Measurements from ENCODE around the gene FGFR3.

The FGFR3 gene

DNA sequence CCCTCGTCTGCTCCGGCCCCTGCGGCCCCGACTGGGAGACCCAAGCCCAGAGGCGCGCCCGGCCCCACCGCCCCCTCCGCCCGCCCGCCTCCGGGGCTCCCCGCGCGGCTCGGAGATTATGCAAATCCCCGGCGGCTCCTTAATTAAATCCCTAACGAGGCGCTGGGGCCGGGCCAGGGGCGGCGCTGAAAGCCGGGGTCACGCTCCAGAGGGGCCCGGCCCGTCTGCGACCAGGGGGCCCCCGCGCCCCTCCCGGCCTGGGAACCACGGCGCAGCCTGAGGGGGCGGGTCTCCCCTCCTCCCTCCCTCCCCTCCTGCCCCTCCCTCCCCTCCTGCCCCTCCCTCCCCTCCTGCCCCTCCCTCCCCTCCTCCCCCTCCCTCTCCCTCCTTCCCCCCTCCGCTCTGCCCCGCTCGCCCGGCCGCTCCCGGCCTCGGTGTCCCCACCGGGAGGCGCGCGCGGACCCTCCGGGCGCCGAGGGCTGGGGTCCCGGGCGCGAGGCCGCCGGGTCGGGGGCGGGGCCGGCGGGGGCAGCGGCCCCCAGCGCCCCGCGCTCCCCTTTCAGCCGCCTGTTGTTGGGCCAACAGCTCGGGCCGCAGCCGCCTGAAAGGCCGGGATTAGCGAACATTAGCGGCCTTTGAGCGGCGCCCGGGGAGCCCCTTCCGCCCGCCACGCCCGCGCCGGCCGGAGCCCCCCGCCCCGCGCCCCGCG is 25.9 kb upstream of the FGFR3 start:
- Histone ChIP-seq H3K4me3 (peak overlapping the region; percentile 14 to 47 (median 31)), H3K27ac (peak overlapping the region in 13 of 21 experiments; percentile 9 to 82 (median 50))

DNA sequence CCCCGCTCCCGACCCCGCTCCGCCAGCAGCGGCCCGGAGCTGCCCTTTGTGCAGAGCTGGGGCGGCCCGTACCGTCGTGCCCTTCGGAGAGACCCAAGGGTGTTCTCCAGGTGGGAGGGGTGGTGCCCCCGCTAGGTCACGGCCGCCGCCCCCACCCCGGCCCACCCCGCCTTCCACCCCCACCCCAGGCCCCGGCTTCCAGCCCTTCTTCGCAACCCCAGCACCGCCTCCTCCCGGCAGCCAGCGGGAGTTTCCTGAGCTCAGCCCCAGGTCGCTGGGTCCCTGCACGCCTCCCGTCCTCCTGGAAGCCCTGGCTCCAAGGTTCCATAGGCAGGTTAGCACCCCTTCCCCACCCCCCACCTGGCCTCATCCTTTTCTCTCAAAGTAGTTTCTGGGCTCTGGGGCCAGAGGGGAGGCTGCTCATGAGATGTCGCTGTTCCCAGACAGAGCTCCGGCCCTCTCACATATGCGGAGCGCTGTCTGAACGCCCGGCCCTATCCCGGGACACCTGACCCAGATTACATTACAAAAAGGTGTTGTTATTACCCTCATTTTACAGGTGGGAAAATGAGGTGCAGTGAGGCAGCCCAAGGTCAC is 25.2 kb upstream of the FGFR3 start:
- peak overlapping the region in 10 of 21 experiments; percentile 23 to 82 (median 60) for H3K27ac ChIP-seq
- peak overlapping the region; percentile 13 to 47 (median 31) for H3K4me3 ChIP-seq

DNA sequence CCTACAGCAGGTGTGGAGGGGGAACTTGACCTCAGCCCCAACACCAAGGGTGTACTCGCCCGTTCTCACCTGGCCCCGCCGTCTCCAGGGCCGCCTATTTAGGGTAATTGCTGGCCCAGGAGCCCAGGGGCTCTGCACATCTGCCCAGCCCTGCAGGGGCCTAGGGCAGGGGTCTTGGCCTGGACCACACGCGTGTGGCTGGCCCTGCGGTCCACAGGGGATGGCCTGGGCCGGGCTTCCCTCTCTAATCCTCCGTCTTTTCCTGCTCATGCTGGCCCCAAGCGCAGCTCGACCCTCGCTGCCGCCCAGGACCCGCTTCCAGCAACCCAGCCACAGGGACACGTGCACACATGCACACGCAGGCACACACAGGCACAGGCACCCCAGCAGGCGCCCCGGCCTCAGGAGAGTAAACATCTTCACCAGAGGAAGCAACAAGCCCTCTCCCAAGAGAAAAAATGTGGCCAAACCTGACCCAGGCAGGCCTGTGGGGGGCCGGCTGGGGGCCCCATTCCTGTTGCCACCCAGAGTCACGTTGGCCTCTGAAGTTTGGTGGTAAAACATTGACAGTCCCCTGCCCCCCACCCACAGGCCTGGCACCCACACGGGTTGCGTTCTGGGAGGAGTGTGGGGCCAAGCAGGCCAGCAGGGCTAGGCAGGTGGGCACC is 24.6 kb upstream of the FGFR3 start:
- Histone ChIP-seq H3K4me3 (peak overlapping the region in 2 of 7 experiments; percentile 34 to 47), H3K27ac (peak overlapping the region in 13 of 21 experiments; percentile 3 to 82 (median 59))

DNA sequence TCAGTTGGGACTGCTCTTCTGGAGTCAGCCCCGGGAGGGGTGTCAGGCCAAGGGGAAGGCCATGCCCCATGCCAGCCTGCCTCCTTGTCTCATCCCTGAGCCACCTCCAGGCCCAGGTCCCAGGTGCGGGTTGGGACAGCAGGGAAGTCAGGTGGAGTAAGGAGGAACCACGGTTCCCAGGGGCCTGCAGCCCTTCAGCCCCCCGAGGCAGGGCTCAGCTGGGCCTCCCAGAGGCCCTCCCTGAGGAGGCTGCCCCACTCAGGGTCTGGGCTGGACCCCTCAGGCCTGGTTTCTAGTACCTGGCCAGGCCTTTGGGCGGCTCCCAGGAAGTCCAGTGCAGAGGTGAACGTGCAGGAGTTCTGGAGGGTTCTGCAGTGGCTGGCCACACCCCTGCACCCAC is 23.4 kb upstream of the FGFR3 start:
- H3K27ac ChIP-seq = peak overlapping the region in 5 of 21 experiments; percentile 29 to 82 (median 70)
- H3K4me3 ChIP-seq = no peak overlapping the region

DNA sequence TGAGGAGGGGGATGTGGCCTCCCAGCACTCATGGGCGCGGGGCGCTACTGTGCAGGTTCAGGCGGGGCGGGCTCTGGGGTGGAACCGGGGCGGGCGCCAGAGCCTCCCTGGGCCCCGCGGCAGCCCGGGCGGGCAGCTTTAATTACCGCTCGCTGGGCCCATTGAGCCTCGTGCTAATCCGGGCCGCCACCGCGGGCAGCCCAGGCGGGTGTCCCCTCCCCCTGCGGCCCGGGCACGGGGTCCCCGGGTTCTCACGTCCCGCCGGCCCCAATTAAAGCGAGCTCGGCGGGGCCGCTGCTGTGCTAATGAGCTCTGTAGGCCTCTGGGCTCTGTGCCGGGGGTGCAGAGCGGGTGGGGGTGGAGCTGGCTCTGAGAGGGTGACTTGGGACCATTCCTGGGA is 22.8 kb upstream of the FGFR3 start:
- peak overlapping the region in 2 of 21 experiments; percentile 59 to 82 for H3K27ac ChIP-seq
- no peak overlapping the region for H3K4me3 ChIP-seq

DNA sequence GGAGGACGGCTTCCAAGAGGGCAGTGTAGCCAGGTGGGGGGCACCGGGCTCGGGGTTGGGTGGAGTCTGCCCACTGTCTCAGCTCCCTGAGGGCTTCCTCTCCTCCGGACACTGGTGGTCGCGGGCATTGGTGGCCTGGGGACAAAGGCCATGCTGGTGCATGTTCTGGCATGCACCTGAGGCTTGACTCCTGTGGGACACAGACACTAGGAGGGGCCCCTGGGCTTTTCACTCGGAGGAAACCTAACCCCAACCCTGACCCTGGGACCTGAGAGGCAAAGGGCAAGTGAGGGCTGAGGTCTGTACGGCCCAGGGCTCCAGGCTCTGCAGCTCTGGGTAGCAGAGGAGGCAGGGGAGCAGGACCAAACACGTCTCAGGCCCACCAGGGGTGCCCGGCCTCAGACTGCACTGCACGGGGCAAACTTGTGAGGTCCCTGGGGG is 22.3 kb upstream of the FGFR3 start:
- peak overlapping the region in 2 of 21 experiments; percentile 37 to 82 for H3K27ac ChIP-seq

DNA sequence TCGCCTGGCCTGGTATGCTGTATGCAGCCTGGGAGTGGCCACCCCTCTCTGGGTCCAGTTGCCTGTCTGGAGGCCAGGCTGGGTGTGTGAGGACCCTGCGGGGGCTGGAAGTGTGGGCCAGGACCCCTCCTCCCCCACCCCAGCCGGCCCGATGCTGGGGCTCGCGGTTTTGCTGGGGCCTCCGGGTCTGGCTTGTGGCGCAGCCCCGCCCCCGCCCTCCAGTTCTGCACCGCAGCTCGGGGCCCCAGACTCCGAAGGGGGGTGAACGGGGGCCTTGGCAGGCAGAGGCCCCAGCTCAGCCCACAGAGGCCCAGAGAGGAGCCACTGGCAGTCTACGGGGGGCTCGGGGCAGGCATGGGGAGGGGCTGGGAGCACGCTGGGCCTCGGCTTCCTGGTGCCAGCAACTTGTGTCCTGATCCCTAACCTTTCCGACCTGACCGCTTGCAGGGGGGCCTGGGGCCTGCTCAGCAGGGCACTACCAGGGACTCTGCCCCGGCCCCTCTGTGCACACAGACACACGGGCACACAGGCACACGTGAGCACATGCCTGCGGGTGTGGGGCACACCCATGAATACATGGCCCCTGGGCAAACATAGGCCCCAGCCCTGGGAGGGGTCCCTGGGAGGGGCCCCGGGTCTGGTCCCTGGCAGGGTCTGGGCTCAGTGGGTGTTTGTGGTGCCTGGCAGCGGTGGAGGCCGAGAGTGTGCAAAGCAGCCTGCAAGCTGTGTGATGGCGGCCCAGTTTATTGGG is 21.4 kb upstream of the FGFR3 start:
- H3K27ac ChIP-seq = peak overlapping the region in 2 of 21 experiments; percentile 25 to 82
- no peak overlapping the region for H3K4me3 ChIP-seq

More for the DNA sequence above, 22.3 kb upstream of the FGFR3 start:
- no peak overlapping the region for H3K4me3 ChIP-seq

DNA sequence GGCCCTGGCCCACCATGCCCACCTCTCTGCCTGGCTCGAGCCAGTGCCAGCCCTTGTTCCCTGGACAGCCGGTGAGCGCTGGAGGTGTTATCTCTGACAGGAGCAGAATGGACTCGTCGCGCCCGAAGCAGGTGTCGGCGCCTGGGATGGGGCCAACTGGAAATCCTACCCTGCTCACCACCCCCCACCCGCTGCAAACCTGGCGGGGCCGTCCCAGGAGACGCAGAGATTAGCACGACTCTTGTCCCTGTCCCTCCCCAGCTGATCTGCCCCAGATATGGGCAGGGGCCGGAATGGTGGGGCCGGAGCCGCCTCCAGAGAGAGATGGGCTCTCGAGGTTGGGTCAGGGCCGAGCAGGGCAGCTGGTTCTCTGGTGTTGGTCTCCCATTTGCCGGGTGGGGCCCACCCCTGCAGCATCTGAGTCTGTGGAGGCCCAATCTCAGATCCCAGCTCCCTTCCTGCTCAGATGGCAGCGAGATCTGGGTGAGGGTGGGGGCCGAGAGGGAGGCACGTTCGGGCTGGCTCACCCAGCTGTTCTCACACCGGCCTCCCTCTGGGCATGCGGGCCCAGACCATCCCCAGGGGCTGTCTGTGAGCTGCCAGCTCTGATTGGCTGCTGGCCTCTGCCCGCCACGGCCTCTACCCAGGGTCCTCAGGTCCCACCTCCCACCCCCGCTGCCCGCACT is 20.1 kb upstream of the FGFR3 start:
- no peak overlapping the region for H3K4me3 ChIP-seq
- peak overlapping the region in 1 of 21 experiments; percentile 10 for H3K27ac ChIP-seq

DNA sequence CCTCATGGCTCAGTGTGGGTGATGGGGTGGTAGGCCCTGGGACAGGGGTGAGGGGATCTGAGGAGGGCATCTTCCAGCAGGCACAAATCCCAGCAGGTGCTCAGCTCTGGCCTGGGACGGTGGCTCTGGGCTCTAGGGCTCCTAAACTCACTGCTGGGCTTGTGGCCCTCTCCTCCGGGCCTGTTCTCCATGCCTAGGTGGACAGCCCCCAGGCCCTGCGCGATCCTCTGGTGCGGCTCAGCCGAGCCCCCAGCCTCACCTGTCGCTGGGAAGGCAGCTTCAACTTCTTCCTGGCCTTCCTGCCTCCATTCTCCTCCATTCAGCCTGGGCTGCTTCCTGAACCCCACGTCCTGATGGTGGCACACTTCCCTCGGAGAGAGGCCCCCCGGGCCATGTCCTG is 19.3 kb upstream of the FGFR3 start:
- Histone ChIP-seq H3K4me3 (no peak overlapping the region), H3K27ac (peak overlapping the region in 1 of 21 experiments; percentile 10)

DNA sequence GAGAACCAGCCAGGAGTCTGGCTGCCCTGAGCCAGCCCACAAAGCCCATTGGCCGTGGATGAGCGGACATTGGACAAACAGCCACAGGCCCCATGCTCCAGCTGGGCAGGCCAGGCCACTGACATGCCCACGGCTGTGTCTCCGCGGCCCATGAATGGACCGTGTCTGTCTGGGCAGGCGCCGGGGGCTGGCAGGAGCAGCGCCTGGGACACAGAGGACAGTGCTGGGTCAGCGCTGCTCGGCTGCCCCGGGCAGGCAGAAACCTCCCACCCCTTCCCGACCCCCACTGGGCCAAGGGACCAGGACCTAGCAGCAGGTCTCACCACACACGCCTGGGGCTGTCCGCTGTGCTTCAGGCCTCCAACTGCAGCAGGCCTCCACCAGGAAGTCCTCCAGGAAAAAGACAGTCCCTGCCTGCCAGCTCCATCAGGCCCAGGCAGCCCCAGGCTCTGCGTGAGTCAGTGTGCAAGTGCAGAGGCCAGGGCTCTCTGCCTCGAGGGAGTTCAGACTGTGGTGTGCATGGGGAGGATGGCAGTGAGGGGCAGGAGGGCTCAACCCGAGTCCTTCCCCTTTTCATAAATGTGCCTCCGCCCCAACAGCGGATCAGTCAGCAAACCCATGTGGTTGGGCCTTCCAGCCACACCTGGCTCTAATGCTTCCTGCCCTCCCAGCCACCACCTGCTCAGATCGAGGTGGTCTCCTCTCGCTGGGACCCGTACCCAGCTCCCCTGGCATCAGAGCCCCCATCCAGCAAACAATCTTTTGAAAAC is 17.2 kb upstream of the FGFR3 start:
- Histone ChIP-seq H3K27ac (no peak overlapping the region), H3K4me3 (no peak overlapping the region)

DNA sequence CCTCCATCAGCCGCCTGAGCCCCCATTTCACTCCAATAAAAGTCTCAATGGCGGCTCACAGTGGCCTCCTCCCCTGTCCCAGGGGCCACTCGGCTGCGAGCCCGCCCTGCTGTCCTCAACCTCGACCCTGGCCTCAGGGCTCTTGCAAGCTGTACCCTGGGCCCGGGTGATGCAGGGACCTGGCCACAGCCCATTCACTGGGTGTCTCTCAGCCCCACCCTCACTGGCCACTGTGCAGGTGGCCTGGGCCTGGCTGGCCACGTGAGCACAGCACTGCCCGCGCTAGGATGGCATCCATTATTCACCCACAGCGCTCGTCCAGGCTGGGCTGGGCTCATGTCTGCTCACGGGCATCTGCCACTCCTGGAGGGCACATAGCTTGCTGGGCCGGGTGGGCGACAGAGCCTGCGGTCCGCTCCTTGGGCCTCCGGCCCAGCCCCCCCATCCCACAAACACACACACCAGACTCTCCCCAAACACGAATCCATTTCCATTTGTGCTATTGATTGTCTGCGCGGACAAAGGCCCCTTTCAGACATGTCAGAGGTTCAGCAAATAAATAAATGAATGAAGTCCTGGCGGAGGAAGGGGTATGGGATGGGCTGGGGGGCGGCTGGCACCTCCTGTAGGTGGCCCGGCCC is 16.5 kb upstream of the FGFR3 start:
- Histone ChIP-seq H3K27ac (no peak overlapping the region), H3K4me3 (no peak overlapping the region)

DNA sequence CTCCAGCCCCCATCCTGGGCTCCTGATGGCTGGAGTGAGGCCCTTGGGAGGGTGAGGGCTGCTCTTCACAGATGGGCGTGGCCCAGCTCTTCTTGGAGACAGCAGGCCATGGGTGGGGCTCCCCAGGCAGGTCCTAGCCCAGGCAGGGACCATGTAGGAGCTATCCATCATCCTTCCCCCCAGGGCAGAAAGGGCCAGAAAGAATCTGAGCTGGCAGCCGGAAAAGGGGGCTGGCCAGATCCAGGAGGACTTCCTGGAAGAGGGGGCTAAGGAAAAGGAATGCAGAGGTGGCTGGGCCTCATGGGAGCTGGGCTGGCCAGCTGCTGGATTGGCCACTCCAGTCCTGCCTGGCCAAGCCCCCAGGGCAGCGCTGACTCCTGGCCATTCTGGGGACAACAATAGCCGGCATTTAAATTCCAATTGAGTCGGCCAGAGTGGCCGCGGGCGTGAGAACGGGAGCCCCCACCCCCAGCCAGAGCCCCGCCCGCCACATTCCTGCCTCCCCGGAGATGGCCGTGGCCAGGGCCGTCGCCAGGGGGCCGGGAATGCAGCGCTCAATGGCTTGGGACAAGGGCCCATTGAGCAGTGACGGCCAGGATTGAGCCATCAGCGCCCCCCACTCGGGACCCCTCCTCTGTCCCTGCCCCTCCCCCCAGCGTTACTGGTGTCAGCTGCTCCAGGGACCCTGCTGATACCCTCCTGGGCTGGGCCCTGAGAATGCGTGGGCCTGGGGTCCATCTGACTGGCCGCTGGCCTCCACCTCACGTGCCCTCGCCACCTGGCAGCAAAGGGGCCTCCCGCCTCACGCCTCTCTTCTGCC is 15.1 kb upstream of the FGFR3 start:
- H3K27ac ChIP-seq = no peak overlapping the region
- H3K4me3 ChIP-seq = no peak overlapping the region

DNA sequence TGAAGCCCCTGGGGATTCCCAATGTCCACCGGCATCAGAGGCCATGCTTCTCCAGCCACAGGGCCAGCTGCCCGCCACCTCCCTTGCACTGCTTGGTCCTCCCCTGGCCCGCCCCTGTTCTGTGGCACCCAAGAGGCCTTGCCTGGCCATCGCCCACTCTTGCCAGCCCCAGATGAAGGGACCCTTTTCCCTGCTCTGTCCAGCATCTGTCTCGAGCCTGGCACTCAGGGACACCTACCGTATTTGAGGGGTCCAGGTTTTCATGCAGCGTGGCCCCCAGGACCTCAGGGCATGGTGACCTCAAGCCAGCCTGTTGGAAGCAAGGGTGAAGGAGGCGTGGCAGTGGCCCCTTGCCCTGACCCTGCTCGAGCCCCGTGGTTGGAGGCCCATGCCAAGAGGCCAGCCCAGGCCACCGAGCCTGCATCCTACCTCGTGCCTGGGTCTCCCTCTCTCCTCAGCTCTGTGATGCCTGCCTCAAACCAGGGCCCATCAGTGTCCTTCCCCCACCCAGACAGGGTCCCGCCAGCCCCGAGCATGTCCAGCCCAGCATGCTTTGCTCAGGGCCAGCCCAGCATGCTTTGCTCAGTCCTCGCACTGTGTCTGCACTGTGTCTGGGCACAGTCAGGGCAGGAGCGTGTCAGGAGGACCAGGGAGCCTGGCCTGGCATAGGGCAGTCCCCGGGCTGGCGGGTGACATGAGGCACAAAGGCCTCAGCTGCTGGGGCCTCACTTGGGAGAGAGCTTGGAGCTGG is 14.3 kb upstream of the FGFR3 start:
- Histone ChIP-seq H3K27ac (no peak overlapping the region), H3K4me3 (no peak overlapping the region)

DNA sequence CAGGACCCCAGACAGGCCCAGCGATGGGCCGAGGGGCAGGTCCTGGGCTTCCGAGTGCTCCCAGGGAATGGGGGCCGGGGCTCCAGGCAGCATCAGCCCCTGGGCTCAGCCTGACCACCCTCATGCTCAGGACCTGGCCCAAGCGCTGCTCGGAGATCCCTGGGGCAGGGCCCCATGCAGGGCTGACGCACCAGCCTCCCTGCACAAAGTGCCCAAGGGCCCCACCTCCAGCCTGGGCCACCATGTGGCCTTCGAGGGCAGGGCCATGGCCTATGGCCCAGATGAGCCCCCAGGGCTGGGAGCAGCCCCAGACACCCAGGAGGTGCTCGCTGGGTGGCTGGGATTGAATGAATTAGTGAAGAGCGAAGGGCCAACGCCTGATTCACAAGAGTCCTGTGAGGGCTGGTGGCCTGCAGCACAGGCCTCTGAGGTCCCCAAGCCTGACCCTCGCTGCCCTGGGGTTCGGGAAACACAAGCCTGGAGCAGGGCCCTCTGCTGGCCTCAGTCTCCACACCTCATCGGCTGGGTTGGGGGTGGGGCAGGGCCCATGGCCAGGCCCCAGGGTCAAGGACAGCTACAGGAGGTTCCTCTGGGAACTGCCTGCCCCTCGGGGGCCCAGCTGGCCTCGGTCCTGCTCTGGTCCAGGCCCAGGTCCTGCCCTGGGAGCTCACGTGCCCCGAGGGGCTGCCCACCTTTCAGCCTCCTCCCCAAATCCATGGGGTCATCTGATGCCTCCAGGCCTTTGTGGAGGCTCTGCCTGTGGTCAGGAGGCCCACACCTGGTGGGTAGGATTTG is 13.3 kb upstream of the FGFR3 start:
- Histone ChIP-seq H3K27ac (peak overlapping the region in 1 of 21 experiments; percentile 50), H3K4me3 (no peak overlapping the region)

DNA sequence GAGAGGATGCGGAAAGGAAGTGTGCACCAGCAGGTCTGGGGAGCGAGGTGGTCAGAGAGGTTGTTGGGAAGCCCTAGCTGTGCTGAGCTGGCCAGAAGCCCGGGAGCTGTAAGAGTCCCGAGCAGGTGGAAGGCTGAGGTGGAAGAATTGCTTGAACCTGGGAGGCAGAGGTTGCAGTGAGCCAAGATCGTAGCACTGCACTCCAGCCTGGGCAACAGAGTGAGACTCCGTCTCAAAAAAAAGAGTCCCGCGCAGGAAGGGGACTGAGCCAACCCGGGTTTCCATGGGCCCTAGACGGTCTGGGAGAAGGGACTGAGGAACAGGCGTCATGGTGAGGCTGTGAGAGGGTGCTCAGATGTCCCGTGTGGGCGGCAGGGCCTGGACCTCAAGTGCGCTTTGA is 12.7 kb upstream of the FGFR3 start:
- Histone ChIP-seq H3K4me3 (no peak overlapping the region), H3K27ac (peak overlapping the region in 1 of 21 experiments; percentile 37)

DNA sequence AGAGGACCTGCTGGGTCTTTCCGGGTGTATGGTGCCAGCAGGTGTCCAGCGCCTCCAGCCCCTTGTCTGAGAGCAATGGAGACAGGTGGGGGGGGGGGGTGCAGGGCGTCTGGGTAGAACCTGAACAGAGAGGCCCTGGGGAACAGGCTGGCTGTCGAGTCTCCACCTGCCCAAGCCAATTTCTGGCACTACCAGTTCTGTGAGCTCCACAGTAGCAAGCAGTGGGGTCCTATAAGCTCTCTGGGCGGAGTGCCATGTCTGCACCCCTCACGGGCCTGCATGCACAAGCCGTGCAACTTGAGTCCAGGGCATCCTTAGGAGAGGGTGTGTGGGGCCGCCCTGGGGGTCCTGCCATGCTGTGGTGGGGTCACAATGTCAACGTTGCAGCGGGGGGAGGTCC is 10.1 kb upstream of the FGFR3 start:
- Histone ChIP-seq H3K27ac (peak overlapping the region in 5 of 21 experiments; percentile 35 to 75 (median 68)), H3K4me3 (no peak overlapping the region)

All from skin epidermis (tissue), 12 donors.